Naive thymus-derived CD4-positive, alpha-beta T cell (primary cell): ENCODE measurements around the gene RIPOR1. TPM values are rescaled to one million over a fixed set of nuclear protein-coding genes. Genes with fewer than 3 reads are reported as not detected.

Experiments
- ATAC-seq: fragments of 150-1000 bp; cut with Tn5 transposase; 2 replicates; pipeline ENCODE4 v1.10.0; 2021; ENCODE audit warnings: mild to moderate bottlenecking, moderate library complexity
- CTCF ChIA-PET: fragments of 350-600 bp; sonication (Branson Sonifier 250); formaldehyde crosslinking; loops from one replicate; lab custom pipeline; 2021; ENCODE audit warnings: antibody characterized with exemption; lab: Charles Lee
- POLR2A ChIA-PET: fragments of 350-600 bp; sonication (Branson Sonifier 250); formaldehyde crosslinking; loops from one replicate; lab custom pipeline; 2021; ENCODE audit warnings: antibody characterized with exemption, inconsistent platforms; lab: Charles Lee
- DNase-seq, 9 donors: peaks; one replicate each; pipeline versions ENCODE4 v3.0.0 to v3.0.0-alpha.2; 2020 to 2022; ENCODE audit warnings: mixed read lengths in 1 of 9
- H3K27ac ChIP-seq: one replicate; pipeline ENCODE4 v1.7.0; 2013; ENCODE audit warnings: mild to moderate bottlenecking, low read depth, low read length, moderate library complexity
- H3K27me3 ChIP-seq, 2 donors: one replicate each; pipeline ENCODE4 v1.7.0; 2013; ENCODE audit warnings: low read length in 2 of 2, mild to moderate bottlenecking in 2 of 2, moderate library complexity in 2 of 2; ENCODE audit not compliant: control insufficient read depth in 2 of 2, insufficient read depth in 2 of 2
- H3K36me3 ChIP-seq, 3 experiments: 1 replicate in 2 of 3; 2 replicates in 1 of 3; pipeline ENCODE4 v1.7.0; 2013; ENCODE audit warnings: low read length in 3 of 3, mild to moderate bottlenecking in 3 of 3, moderate library complexity in 1 of 3; ENCODE audit not compliant: insufficient read depth in 3 of 3, control insufficient read depth in 2 of 3
- H3K4me1 ChIP-seq, 2 donors: one replicate each; pipeline ENCODE4 v1.7.0; 2013; ENCODE audit warnings: low read length in 2 of 2, mild to moderate bottlenecking in 2 of 2, moderate library complexity in 1 of 2; ENCODE audit not compliant: control insufficient read depth in 2 of 2, insufficient read depth in 2 of 2
- H3K4me3 ChIP-seq: 2 replicates; pipeline ENCODE4 v1.7.0; 2013; ENCODE audit warnings: mild to moderate bottlenecking, low read length
- H3K9me3 ChIP-seq, 3 experiments: 1 replicate in 2 of 3; 2 replicates in 1 of 3; pipeline ENCODE4 v1.7.0; 2013; ENCODE audit warnings: low read length in 3 of 3; ENCODE audit not compliant: control insufficient read depth in 2 of 3
- H3K27ac Mint-ChIP-seq, 9 donors: one replicate each; pipeline ENCODE4 v1.8.0; 2020 to 2022; ENCODE audit warnings: mixed read lengths in 9 of 9, mild to moderate bottlenecking in 8 of 9, moderate library complexity in 5 of 9, inconsistent platforms in 2 of 9
- H3K27me3 Mint-ChIP-seq, 5 donors: one replicate each; pipeline ENCODE4 v1.8.0; 2021 to 2022; ENCODE audit warnings: mixed read lengths in 5 of 5, mild to moderate bottlenecking in 1 of 5
- H3K36me3 Mint-ChIP-seq, 5 donors: one replicate each; pipeline ENCODE4 v1.8.0; 2020 to 2022; ENCODE audit warnings: mixed read lengths in 5 of 5, mild to moderate bottlenecking in 3 of 5, inconsistent platforms in 1 of 5
- H3K4me1 Mint-ChIP-seq, 7 donors: one replicate each; pipeline ENCODE4 v1.8.0; 2020 to 2022; ENCODE audit warnings: mixed read lengths in 7 of 7, mild to moderate bottlenecking in 3 of 7, inconsistent platforms in 1 of 7
- H3K4me3 Mint-ChIP-seq, 10 donors: one replicate each; pipeline ENCODE4 v1.8.0; 2020 to 2022; ENCODE audit warnings: mild to moderate bottlenecking in 10 of 10, mixed read lengths in 10 of 10, moderate library complexity in 6 of 10, inconsistent platforms in 2 of 10
- H3K9me3 Mint-ChIP-seq, 11 donors: one replicate each; pipeline ENCODE4 v1.8.0; 2020 to 2022; ENCODE audit warnings: mixed read lengths in 11 of 11, mild to moderate bottlenecking in 4 of 11, inconsistent platforms in 1 of 11, moderate library complexity in 1 of 11
- intact Hi-C, 2 donors: fragments of 100-400 bp; cut with micrococcal nuclease; formaldehyde crosslinking; loops; one replicate each; pipeline ENCODE4 v1.15.1; 2023
- polyA plus RNA-seq, 2 donors: library from polyadenylated mRNA; unstranded; fragments of 300-500 nt; fragmentation: Illumina TruSeq; gene quantifications; one replicate each; pipeline ENCODE4 v1.2.3, GENCODE V29; 2021
- total RNA-seq, 6 experiments: library from RNA in 5 of 6; stranded (reverse) in 5 of 6; gene quantifications; 1 replicate in 5 of 6; 2 replicates in 1 of 6; pipeline ENCODE4 v1.2.3 and lab custom pipeline; 2021 to 2026

Gene RIPOR1
- total and polyA plus RNA-seq, 7 experiments from 2014 or later: 2.5 to 103 (median 47.2) TPM

GRCh38 chr16:67562918-67563707, 34.5 kb downstream of the RIPOR1 start:
- peaks cover 28 to 63% (median 44%) of the 10 kb centered on the region in 7 donors for H3K4me1 Mint-ChIP-seq

GRCh38 chr16:67563708-67564468, 35.3 kb downstream of the RIPOR1 start:
- H3K9me3 ChIP-seq: no peaks in the 10 kb centered on the region
- peaks cover 29 to 40% of the 10 kb centered on the region in 2 donors for H3K4me1 ChIP-seq
- H3K27me3 ChIP-seq: no peaks in the 10 kb centered on the region
- peaks cover 0 to 9% (median 8%) of the 10 kb centered on the region in 5 donors for H3K36me3 Mint-ChIP-seq
- ChIA-PET POLR2A (interaction anchor here (0.6 to 14.0 kb wide), 22 partner anchors 8 to 436 kb away, joined by 3 to 581 read pairs (median 4); partner anchors contain the start of genes ACD, ATP6V0D1, C16orf86 and CARMIL2), CTCF (interaction anchor here (0.7 to 11.9 kb wide), 14 partner anchors 8 to 104 kb away, joined by 3 to 256 read pairs (median 6); partner anchors contain the start of genes ACD, CARMIL2 and PARD6A)
- no peak for ATAC-seq
- no peaks in the 10 kb centered on the region for H3K27me3 Mint-ChIP-seq
- H3K27ac ChIP-seq: peak overlapping the region; percentile 98
- H3K4me3 ChIP-seq: peak overlapping the region; percentile 70
- peaks cover 0 to 5% (median 0%) of the 10 kb centered on the region in 3 experiments for H3K36me3 ChIP-seq
- peak in 7 of 9 donors; percentile 30 to 52 (median 45) for DNase-seq
- H3K27ac Mint-ChIP-seq: peak overlapping the region; percentile 79 to 97 (median 90)
- H3K9me3 Mint-ChIP-seq: no peaks in the 10 kb centered on the region
- H3K4me3 Mint-ChIP-seq: peak overlapping the region; percentile 85 to 93 (median 90)
- H3K4me1 Mint-ChIP-seq: peaks cover 27 to 68% (median 44%) of the 10 kb centered on the region in 7 donors
- intact Hi-C loops: loop anchor here (5.0 to 10.0 kb wide), 6 partner anchors 337 to 1278 kb away; partner anchors contain the start of genes NFATC3 (in 1 of the 2), PRMT7 (in 1 of the 2), PSMB10 (in 1 of the 2) and SLC7A6OS (in 1 of the 2)

More at GRCh38 chr16:67562918-67563707, 34.5 kb downstream of the RIPOR1 start:
- peaks cover 0 to 9% (median 8%) of the 10 kb centered on the region in 5 donors for H3K36me3 Mint-ChIP-seq
- Histone ChIP-seq H3K27ac (peak overlapping the region; percentile 98), H3K9me3 (no peaks in the 10 kb centered on the region), H3K36me3 (peaks cover 0 to 5% (median 0%) of the 10 kb centered on the region in 3 experiments), H3K27me3 (no peaks in the 10 kb centered on the region), H3K4me1 (peaks cover 29 to 40% of the 10 kb centered on the region in 2 donors), H3K4me3 (peak overlapping the region; percentile 70)
- no peaks in the 10 kb centered on the region for H3K27me3 Mint-ChIP-seq
- intact Hi-C loops: loop anchor here (1.0 to 10.0 kb wide), 22 partner anchors 16 to 1279 kb away; partner anchors contain the start of genes ACD (in 2 of the 2), ATP6V0D1 (in 2 of the 2), NFATC3 (in 2 of the 2) and NUTF2 (in 2 of the 2)
- DNase-seq (peak; percentile 53 to 67 (median 62)), ATAC-seq (peak; percentile 9)
- CTCF ChIA-PET: interaction anchor here (0.7 to 11.9 kb wide), 19 partner anchors 9 to 151 kb away, joined by 3 to 256 read pairs (median 4); partner anchors contain the start of genes ACD, CARMIL2, PARD6A and RIPOR1
- POLR2A ChIA-PET: interaction anchor here (0.6 to 14.0 kb wide), 24 partner anchors 9 to 522 kb away, joined by 3 to 581 read pairs (median 4); partner anchors contain the start of genes ACD, ATP6V0D1, C16orf86 and CARMIL2
- H3K4me3 Mint-ChIP-seq: peak overlapping the region; percentile 85 to 93 (median 90)
- H3K9me3 Mint-ChIP-seq: no peaks in the 10 kb centered on the region
- H3K27ac Mint-ChIP-seq: peak overlapping the region; percentile 79 to 97 (median 90)

GRCh38 chr16:67565470-67566100, 37.0 kb downstream of the RIPOR1 start:
- Mint-ChIP-seq H3K4me3 (peak overlapping the region; percentile 9 to 88 (median 52)), H3K9me3 (no peaks in the 10 kb centered on the region), H3K27ac (peak overlapping the region in 8 of 9 donors; percentile 48 to 90 (median 65)), H3K4me1 (peaks cover 24 to 63% (median 48%) of the 10 kb centered on the region in 7 donors), H3K27me3 (no peaks in the 10 kb centered on the region), H3K36me3 (peaks cover 0 to 5% (median 0%) of the 10 kb centered on the region in 5 donors)
- no peak overlapping the region for H3K4me3 ChIP-seq
- peaks cover 29 to 34% of the 10 kb centered on the region in 2 donors for H3K4me1 ChIP-seq
- no peaks in the 10 kb centered on the region for H3K9me3 ChIP-seq
- CTCF ChIA-PET: interaction anchor here (0.6 to 11.9 kb wide), 2 partner anchors 20 to 1788 kb away, joined by 8 to 256 read pairs; no protein-coding TSS in a partner anchor
- peaks cover 0 to 5% (median 0%) of the 10 kb centered on the region in 3 experiments for H3K36me3 ChIP-seq
- no peaks in the 10 kb centered on the region for H3K27me3 ChIP-seq
- intact Hi-C loops: loop anchor here in 1 of 2 donors (10.0 kb wide), 2 partner anchors 519 to 719 kb away; partner anchors contain the start of gene NFATC3
- POLR2A ChIA-PET: interaction anchor here (0.6 to 14.0 kb wide), 5 partner anchors 14 to 78 kb away, joined by 3 to 581 read pairs (median 3); no protein-coding TSS in a partner anchor
- ATAC-seq (no peak), DNase-seq (no peak)
- H3K27ac ChIP-seq: no peak overlapping the region

GRCh38 chr16:67571464-67571863, 42.8 kb downstream of the RIPOR1 start:
- Mint-ChIP-seq H3K4me1 (peaks cover 7 to 48% (median 27%) of the 10 kb centered on the region in 7 donors), H3K27me3 (no peaks in the 10 kb centered on the region), H3K9me3 (no peaks in the 10 kb centered on the region), H3K4me3 (no peak overlapping the region), H3K27ac (no peak overlapping the region), H3K36me3 (peaks cover 0 to 23% (median 9%) of the 10 kb centered on the region in 5 donors)
- intact Hi-C loops: no loop called here
- ChIA-PET POLR2A (interaction anchor here (0.6 to 1.2 kb wide), 5 partner anchors 8 to 268 kb away, joined by 3 to 4 read pairs (median 3); no protein-coding TSS in a partner anchor), CTCF (interaction anchor here (1.5 kb wide), 1 partner anchor 8 kb away, joined by 3 read pairs; no protein-coding TSS in a partner anchor)
- H3K9me3 ChIP-seq: no peaks in the 10 kb centered on the region
- peaks cover 0 to 6% of the 10 kb centered on the region in 2 donors for H3K4me1 ChIP-seq
- no peaks in the 10 kb centered on the region for H3K27me3 ChIP-seq
- peaks cover 0 to 40% (median 9%) of the 10 kb centered on the region in 3 experiments for H3K36me3 ChIP-seq
- ATAC-seq (no peak), DNase-seq (no peak)
- no peak overlapping the region for H3K27ac ChIP-seq
- no peak overlapping the region for H3K4me3 ChIP-seq

GRCh38 chr16:67571981-67572431, 43.4 kb downstream of the RIPOR1 start:
- Histone ChIP-seq H3K4me1 (peaks cover 0 to 4% of the 10 kb centered on the region in 2 donors), H3K4me3 (no peak overlapping the region), H3K9me3 (no peaks in the 10 kb centered on the region), H3K36me3 (peaks cover 0 to 44% (median 9%) of the 10 kb centered on the region in 3 experiments), H3K27ac (no peak overlapping the region), H3K27me3 (no peaks in the 10 kb centered on the region)
- peaks cover 0 to 26% (median 9%) of the 10 kb centered on the region in 5 donors for H3K36me3 Mint-ChIP-seq
- no peaks in the 10 kb centered on the region for H3K27me3 Mint-ChIP-seq
- no peak for ATAC-seq
- peaks cover 7 to 46% (median 28%) of the 10 kb centered on the region in 7 donors for H3K4me1 Mint-ChIP-seq
- POLR2A ChIA-PET: interaction anchor here (0.6 to 1.2 kb wide), 8 partner anchors 9 to 268 kb away, joined by 3 to 5 read pairs (median 4); no protein-coding TSS in a partner anchor
- CTCF ChIA-PET: interaction anchor here (0.7 to 1.7 kb wide), 3 partner anchors 9 to 51 kb away, joined by 3 to 8 read pairs (median 3); no protein-coding TSS in a partner anchor
- H3K27ac Mint-ChIP-seq: peak overlapping the region in 3 of 9 donors; percentile 15 to 65 (median 40)
- intact Hi-C loops: no loop called here
- DNase-seq: no peak
- no peak overlapping the region for H3K4me3 Mint-ChIP-seq
- no peaks in the 10 kb centered on the region for H3K9me3 Mint-ChIP-seq
